ENCODE data around the gene MKNK2.

GRCh38 chr19:2043251-2043641 lies 7.8 kb downstream of the MKNK2 start:
- TF ChIP-seq JUN (IDR thresholded peaks at IDR 0.05; ENCODE audit: borderline replicate concordance, insufficient read depth, insufficient read length, low read depth): no peak
- TF ChIP-seq, protein P1, sequence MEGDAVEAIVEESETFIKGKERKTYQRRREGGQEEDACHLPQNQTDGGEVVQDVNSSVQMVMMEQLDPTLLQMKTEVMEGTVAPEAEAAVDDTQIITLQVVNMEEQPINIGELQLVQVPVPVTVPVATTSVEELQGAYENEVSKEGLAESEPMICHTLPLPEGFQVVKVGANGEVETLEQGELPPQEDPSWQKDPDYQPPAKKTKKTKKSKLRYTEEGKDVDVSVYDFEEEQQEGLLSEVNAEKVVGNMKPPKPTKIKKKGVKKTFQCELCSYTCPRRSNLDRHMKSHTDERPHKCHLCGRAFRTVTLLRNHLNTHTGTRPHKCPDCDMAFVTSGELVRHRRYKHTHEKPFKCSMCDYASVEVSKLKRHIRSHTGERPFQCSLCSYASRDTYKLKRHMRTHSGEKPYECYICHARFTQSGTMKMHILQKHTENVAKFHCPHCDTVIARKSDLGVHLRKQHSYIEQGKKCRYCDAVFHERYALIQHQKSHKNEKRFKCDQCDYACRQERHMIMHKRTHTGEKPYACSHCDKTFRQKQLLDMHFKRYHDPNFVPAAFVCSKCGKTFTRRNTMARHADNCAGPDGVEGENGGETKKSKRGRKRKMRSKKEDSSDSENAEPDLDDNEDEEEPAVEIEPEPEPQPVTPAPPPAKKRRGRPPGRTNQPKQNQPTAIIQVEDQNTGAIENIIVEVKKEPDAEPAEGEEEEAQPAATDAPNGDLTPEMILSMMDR (IDR thresholded peaks at IDR 0.05; ENCODE audit: extremely low read depth in 1 of 2, insufficient read depth in 1 of 2, low read depth in 1 of 2, low read length in 2 of 2): no peak
- no peak for TF ChIP-seq POLR2A (IDR thresholded peaks at IDR 0.05; ENCODE audit: low read depth, low read length)
- TF ChIP-seq MYC (IDR thresholded peaks at IDR 0.05; ENCODE audit: low read depth, low read length): no peak
- TF ChIP-seq MAX (IDR thresholded peaks at IDR 0.05; ENCODE audit: insufficient read depth, insufficient read length): no peak
- TF ChIP-seq EZH2 (IDR thresholded peaks at IDR 0.05; ENCODE audit: borderline replicate concordance, low read depth, low read length, severe bottlenecking): no peak

All from endothelial cell of umbilical vein (primary cell).